Measurements from ENCODE around the gene LTB4R2. TPM values are rescaled to one million over a fixed set of nuclear protein-coding genes. Genes with fewer than 3 reads are reported as not detected.

The LTB4R2 gene
- total RNA-seq, 4 donors from 2014 or later: 6.8 to 18.5 (median 10.9) TPM

- no peaks in the 10 kb centered on the region for H3K27me3 ChIP-seq
- no peak overlapping the region for H3K27ac ChIP-seq
- intact Hi-C loops (cut with DNase I): loop anchor here (5.0 kb wide), 1 partner anchor 38 kb away; the partner anchor contains the start of gene NFATC4
- TF ChIP-seq POLR2A (IDR thresholded peaks at IDR 0.05) (no peak), CTCF (IDR thresholded peaks at IDR 0.05) (no peak)
- DNase-seq: peak in 1 of 2 donors; percentile 39
- 73 to 96% methylated on average over 9 of the region's 9 CpGs for WGBS, 2 donors
- H3K4me3 ChIP-seq (replicated peaks in 1 of 3): no peak overlapping the region
- peaks cover 21 to 29% of the 10 kb centered on the region in 2 donors for H3K4me1 ChIP-seq
- H3K9me3 ChIP-seq: no peaks in the 10 kb centered on the region
- H3K36me3 ChIP-seq: no peaks in the 10 kb centered on the region
Measured at GRCh38 chr14:24329736-24330135, 19.8 kb downstream of the LTB4R2 start.

DNA sequence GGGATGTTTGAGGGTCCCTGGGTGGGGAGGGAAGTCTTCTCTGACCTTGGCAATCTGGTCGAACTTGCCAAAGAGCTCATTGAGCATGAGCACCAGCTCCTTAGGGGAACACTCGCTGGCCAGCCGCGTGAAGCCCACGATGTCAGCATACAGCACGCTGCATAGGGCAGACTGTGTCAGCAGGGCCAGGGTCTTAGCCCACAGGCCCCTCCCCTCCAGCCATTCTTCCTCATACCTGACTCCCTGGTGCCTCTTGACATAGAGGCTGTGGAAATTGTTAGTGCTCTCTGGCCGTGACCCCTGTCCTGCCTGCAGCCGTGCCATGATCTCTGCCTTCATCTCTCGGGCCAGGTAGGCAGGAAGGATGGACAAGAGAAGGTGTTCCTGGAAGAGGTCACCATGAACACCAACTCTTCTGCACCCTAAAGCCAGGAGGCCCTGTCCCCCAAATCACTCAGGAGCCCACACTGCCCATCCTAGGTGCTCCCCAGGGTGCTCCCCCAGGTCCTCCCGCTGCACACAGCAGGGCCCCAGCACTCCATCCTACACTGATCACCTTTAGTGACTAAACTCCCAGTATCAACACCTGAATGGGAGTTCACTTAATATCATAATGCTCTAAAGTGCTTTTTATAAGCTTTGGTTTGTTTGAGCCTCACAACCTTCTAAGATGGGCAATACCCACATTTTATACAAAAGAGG is 21.2 kb downstream of the LTB4R2 start:
- Histone ChIP-seq H3K36me3 (no peaks in the 10 kb centered on the region), H3K4me3 (replicated peaks in 1 of 3) (no peak overlapping the region), H3K27ac (no peak overlapping the region), H3K27me3 (no peaks in the 10 kb centered on the region), H3K4me1 (peaks cover 21 to 42% of the 10 kb centered on the region in 2 donors), H3K9me3 (no peaks in the 10 kb centered on the region)
- TF ChIP-seq POLR2A (IDR thresholded peaks at IDR 0.05): no peak
- no peak for TF ChIP-seq CTCF (IDR thresholded peaks at IDR 0.05)
- 82 to 85% methylated on average over 9 to 10 of the region's 10 CpGs for WGBS, 2 donors
- DNase-seq: no peak
- intact Hi-C loops (cut with DNase I): loop anchor here (5.0 kb wide), 1 partner anchor 36 kb away; the partner anchor contains the start of gene NFATC4

- intact Hi-C loops (cut with DNase I): loop anchor here (2.0 to 5.0 kb wide), 2 partner anchors 36 to 99 kb away; partner anchors contain the start of gene NFATC4
- 57 to 65% methylated on average over 19 to 20 of the region's 26 CpGs for WGBS, 2 donors
Measured at GRCh38 chr14:24331731-24332267, 21.9 kb downstream of the LTB4R2 start.

DNA sequence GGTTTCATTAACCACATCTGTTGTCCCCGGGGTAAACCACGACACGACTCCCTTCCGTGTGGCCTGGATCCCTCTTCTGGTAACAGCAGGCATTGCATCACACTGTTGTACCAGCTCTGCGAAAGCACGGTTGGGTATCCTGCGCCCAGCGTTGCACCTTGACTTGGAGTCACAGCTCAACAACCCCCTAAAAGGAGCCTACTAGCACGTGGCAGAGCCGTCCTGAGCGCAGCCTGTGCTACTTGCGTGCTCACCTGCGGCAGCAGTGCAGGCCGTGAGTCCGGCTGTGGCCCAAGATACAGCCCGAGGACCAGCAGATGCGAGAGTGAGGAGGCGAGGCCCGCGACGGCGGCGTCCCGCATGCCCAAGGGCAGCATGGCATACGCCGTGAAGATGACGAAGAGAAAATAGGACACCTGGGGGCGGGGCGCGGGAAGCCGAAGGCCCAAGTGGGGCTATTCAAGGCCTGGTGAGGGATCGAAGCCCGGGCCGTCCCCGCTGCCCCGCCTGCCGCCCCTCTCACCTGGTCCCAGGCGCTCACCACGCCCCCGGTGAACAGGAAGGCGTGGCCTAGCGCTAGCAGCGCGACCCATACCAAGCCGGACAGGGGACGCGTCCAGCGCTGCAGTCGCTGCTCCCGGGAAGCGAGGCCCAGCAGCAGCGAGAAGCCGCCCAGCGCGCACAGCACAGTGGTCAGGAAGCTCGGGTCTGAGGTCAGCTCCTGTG is 22.5 kb downstream of the LTB4R2 start:
- TF ChIP-seq CTCF (IDR thresholded peaks at IDR 0.05): peak; percentile 53 to 87 (median 73)
- TF ChIP-seq POLR2A (IDR thresholded peaks at IDR 0.05): no peak
- 19 to 21% methylated on average over 25 to 46 of the region's 56 CpGs for WGBS, 2 donors
- Histone ChIP-seq H3K27ac (peak overlapping the region in 1 of 3 donors; percentile 44), H3K27me3 (no peaks in the 10 kb centered on the region), H3K4me3 (replicated peaks in 1 of 3) (peak overlapping the region in 1 of 3 donors; percentile 19), H3K36me3 (no peaks in the 10 kb centered on the region), H3K9me3 (no peaks in the 10 kb centered on the region), H3K4me1 (peaks cover 21 to 55% of the 10 kb centered on the region in 2 donors)
- intact Hi-C loops (cut with DNase I): loop anchor here (2.0 to 5.0 kb wide), 2 partner anchors 35 to 98 kb away; partner anchors contain the start of gene NFATC4
- DNase-seq: peak; percentile 82 to 83

More at GRCh38 chr14:24331731-24332267, 21.9 kb downstream of the LTB4R2 start:
- H3K4me3 ChIP-seq (replicated peaks in 1 of 3): no peak overlapping the region
- peaks cover 21 to 49% of the 10 kb centered on the region in 2 donors for H3K4me1 ChIP-seq
- TF ChIP-seq POLR2A (IDR thresholded peaks at IDR 0.05) (no peak), CTCF (IDR thresholded peaks at IDR 0.05) (no peak)
- DNase-seq: no peak
- H3K27ac ChIP-seq: peak overlapping the region in 1 of 3 donors; percentile 44
- no peaks in the 10 kb centered on the region for H3K9me3 ChIP-seq
- no peaks in the 10 kb centered on the region for H3K27me3 ChIP-seq
- no peaks in the 10 kb centered on the region for H3K36me3 ChIP-seq
